Measurements from ENCODE around the gene GFRA1. TPM values are rescaled to one million over a fixed set of nuclear protein-coding genes. Genes with fewer than 3 reads are reported as not detected.
"Not testable (repeated sequence)": the region's sequence is repeated elsewhere in the genome, so short reads cannot be mapped to it uniquely, and the experiment has no call there.

GFRA1 gene
- total and polyA plus RNA-seq, 5 donors = 2.7 to 8.3 (median 6.8) TPM

- H3K4me1 ChIP-seq (ENCODE audit: control insufficient read depth, insufficient read depth, low read length) = no peaks in the 10 kb centered on the region
- H3K27ac ChIP-seq (ENCODE audit: low read length) = no peak overlapping the region
- H3K9me3 ChIP-seq (ENCODE audit: control insufficient read depth, low read length) = no peaks in the 10 kb centered on the region
- H3K27me3 ChIP-seq (ENCODE audit: control insufficient read depth, insufficient read depth) = no peaks in the 10 kb centered on the region
- intact Hi-C loops (cut with DNase I) = no loop called here
- peak overlapping the region; percentile 2 for H3K4me3 ChIP-seq (ENCODE audit: low read length)
- DNase-seq = no peak
- ATAC-seq = no peak
- 34% methylated on average over 2 of the region's 2 CpGs for WGBS
These were observed 102.2 kb downstream of the GFRA1 start for GRCh38 chr10:116170815-116171250.

- ATAC-seq = no peak
- no peak for DNase-seq
- 82% methylated on average over 3 of the region's 3 CpGs for WGBS
- Histone ChIP-seq H3K9me3 (ENCODE audit: control insufficient read depth, low read length) (no peaks in the 10 kb centered on the region), H3K27me3 (ENCODE audit: control insufficient read depth, insufficient read depth) (no peaks in the 10 kb centered on the region), H3K4me3 (ENCODE audit: low read length) (no peak overlapping the region), H3K27ac (ENCODE audit: low read length) (no peak overlapping the region), H3K4me1 (ENCODE audit: control insufficient read depth, insufficient read depth, low read length) (no peaks in the 10 kb centered on the region)
- intact Hi-C loops (cut with DNase I) = no loop called here
These were observed 103.1 kb downstream of the GFRA1 start for GRCh38 chr10:116169782-116170445.

GRCh38 chr10:116168745-116169144 is 104.3 kb downstream of the GFRA1 start:
- intact Hi-C loops (cut with DNase I) = no loop called here
- no peak overlapping the region for H3K27ac ChIP-seq (ENCODE audit: low read length)

GRCh38 chr10:116168329-116168728 is 104.7 kb downstream of the GFRA1 start:
- intact Hi-C loops (cut with DNase I) = no loop called here
- whole genome bisulfite sequencing = 58% methylated on average over 2 of the region's 2 CpGs
- H3K4me3 ChIP-seq (ENCODE audit: low read length) = no peak overlapping the region
- H3K27me3 ChIP-seq (ENCODE audit: control insufficient read depth, insufficient read depth) = no peaks in the 10 kb centered on the region
- H3K27ac ChIP-seq (ENCODE audit: low read length) = no peak overlapping the region
- H3K4me1 ChIP-seq (ENCODE audit: control insufficient read depth, insufficient read depth, low read length) = no peaks in the 10 kb centered on the region
- DNase-seq (no peak), ATAC-seq (no peak)
- H3K9me3 ChIP-seq (ENCODE audit: control insufficient read depth, low read length) = no peaks in the 10 kb centered on the region

More at GRCh38 chr10:116168745-116169144, 104.3 kb downstream of the GFRA1 start:
- WGBS = 91% methylated on average over 1 of the region's 1 CpG
- H3K9me3 ChIP-seq (ENCODE audit: control insufficient read depth, low read length) = no peaks in the 10 kb centered on the region
- no peak for DNase-seq
- ATAC-seq = no peak
- no peaks in the 10 kb centered on the region for H3K27me3 ChIP-seq (ENCODE audit: control insufficient read depth, insufficient read depth)
- no peak overlapping the region for H3K4me3 ChIP-seq (ENCODE audit: low read length)
- no peaks in the 10 kb centered on the region for H3K4me1 ChIP-seq (ENCODE audit: control insufficient read depth, insufficient read depth, low read length)

GRCh38 chr10:116165941-116166340 is 107.1 kb downstream of the GFRA1 start:
- ATAC-seq; intact Hi-C loops (cut with DNase I); H3K4me3 ChIP-seq (ENCODE audit: low read length); DNase-seq; H3K27ac ChIP-seq (ENCODE audit: low read length); H3K27me3 ChIP-seq (ENCODE audit: control insufficient read depth, insufficient read depth); H3K9me3 ChIP-seq (ENCODE audit: control insufficient read depth, low read length); H3K4me1 ChIP-seq (ENCODE audit: control insufficient read depth, insufficient read depth, low read length): not testable (repeated sequence)

GRCh38 chr10:116164291-116164690 is 108.7 kb downstream of the GFRA1 start:
- Histone ChIP-seq H3K9me3 (ENCODE audit: control insufficient read depth, low read length) (no peaks in the 10 kb centered on the region), H3K4me1 (ENCODE audit: control insufficient read depth, insufficient read depth, low read length) (no peaks in the 10 kb centered on the region), H3K27ac (ENCODE audit: low read length) (no peak overlapping the region), H3K27me3 (ENCODE audit: control insufficient read depth, insufficient read depth) (no peaks in the 10 kb centered on the region), H3K4me3 (ENCODE audit: low read length) (no peak overlapping the region)
- DNase-seq (no peak), ATAC-seq (no peak)
- intact Hi-C loops (cut with DNase I) = no loop called here
- WGBS = 71% methylated on average over 5 of the region's 5 CpGs

- WGBS = 89% methylated on average over 18 of the region's 18 CpGs
- Histone ChIP-seq H3K4me3 (ENCODE audit: low read length) (no peak overlapping the region), H3K27me3 (ENCODE audit: control insufficient read depth, insufficient read depth) (no peaks in the 10 kb centered on the region), H3K27ac (ENCODE audit: low read length) (no peak overlapping the region), H3K9me3 (ENCODE audit: control insufficient read depth, low read length) (no peaks in the 10 kb centered on the region), H3K4me1 (ENCODE audit: control insufficient read depth, insufficient read depth, low read length) (no peaks in the 10 kb centered on the region)
- no peak for DNase-seq
- intact Hi-C loops (cut with DNase I) = no loop called here
- ATAC-seq = no peak
These were observed 109.5 kb downstream of the GFRA1 start for GRCh38 chr10:116163333-116164131.

- no peak overlapping the region for H3K27ac ChIP-seq (ENCODE audit: low read length)
- no peaks in the 10 kb centered on the region for H3K9me3 ChIP-seq (ENCODE audit: control insufficient read depth, low read length)
- intact Hi-C loops (cut with DNase I) = no loop called here
- 89% methylated on average over 4 of the region's 4 CpGs for WGBS
- H3K27me3 ChIP-seq (ENCODE audit: control insufficient read depth, insufficient read depth) = no peaks in the 10 kb centered on the region
- H3K4me3 ChIP-seq (ENCODE audit: low read length) = no peak overlapping the region
- ATAC-seq (no peak), DNase-seq (no peak)
- no peaks in the 10 kb centered on the region for H3K4me1 ChIP-seq (ENCODE audit: control insufficient read depth, insufficient read depth, low read length)
These were observed 110.2 kb downstream of the GFRA1 start for GRCh38 chr10:116162851-116163250.

GRCh38 chr10:116160271-116160670 is 112.7 kb downstream of the GFRA1 start:
- Histone ChIP-seq H3K27me3 (ENCODE audit: control insufficient read depth, insufficient read depth) (no peaks in the 10 kb centered on the region), H3K4me1 (ENCODE audit: control insufficient read depth, insufficient read depth, low read length) (no peaks in the 10 kb centered on the region), H3K9me3 (ENCODE audit: control insufficient read depth, low read length) (no peaks in the 10 kb centered on the region), H3K4me3 (ENCODE audit: low read length) (no peak overlapping the region), H3K27ac (ENCODE audit: low read length) (no peak overlapping the region)
- WGBS = 86% methylated on average over 2 of the region's 2 CpGs
- ATAC-seq = no peak
- no peak for DNase-seq
- intact Hi-C loops (cut with DNase I) = no loop called here

- no peak for DNase-seq
- H3K27ac ChIP-seq (ENCODE audit: low read length) = no peak overlapping the region
- no peak for ATAC-seq
- no peaks in the 10 kb centered on the region for H3K4me1 ChIP-seq (ENCODE audit: control insufficient read depth, insufficient read depth, low read length)
- no peak overlapping the region for H3K4me3 ChIP-seq (ENCODE audit: low read length)
- no peaks in the 10 kb centered on the region for H3K9me3 ChIP-seq (ENCODE audit: control insufficient read depth, low read length)
- H3K27me3 ChIP-seq (ENCODE audit: control insufficient read depth, insufficient read depth) = no peaks in the 10 kb centered on the region
- intact Hi-C loops (cut with DNase I) = no loop called here
- WGBS = 77% methylated on average over 2 of the region's 2 CpGs
These were observed 113.8 kb downstream of the GFRA1 start for GRCh38 chr10:116159197-116159596.

- Histone ChIP-seq H3K4me1 (ENCODE audit: control insufficient read depth, insufficient read depth, low read length) (no peaks in the 10 kb centered on the region), H3K9me3 (ENCODE audit: control insufficient read depth, low read length) (no peaks in the 10 kb centered on the region), H3K27ac (ENCODE audit: low read length) (no peak overlapping the region), H3K27me3 (ENCODE audit: control insufficient read depth, insufficient read depth) (no peaks in the 10 kb centered on the region), H3K4me3 (ENCODE audit: low read length) (no peak overlapping the region)
- 77% methylated on average over 2 of the region's 2 CpGs for WGBS
- ATAC-seq (no peak), DNase-seq (no peak)
- intact Hi-C loops (cut with DNase I) = no loop called here
These were observed 115.0 kb downstream of the GFRA1 start for GRCh38 chr10:116158036-116158435.
